Stimulated activated naive B cell treated with anti-CD40 and anti-IgM and Interleukin-4, amounts not matched to agents 10 μg/mL and 1 μg/mL and 100 μg/mL, for 72 hours (primary cell): ENCODE results near the gene PARP2.

Source experiments
- ATAC-seq, 2 donors: fragments of 150-1000 bp; cut with Tn5 transposase; replicated peaks; 2 replicates each; pipeline ENCODE4 v1.10.0; 2021; ENCODE audit warnings: moderate library complexity in 1 of 2
- DNase-seq: peaks from one replicate; pipeline ENCODE4 v3.0.0; 2021
- H3K27ac Mint-ChIP-seq: one replicate; pipeline ENCODE4 v1.8.0; 2022; ENCODE audit warnings: mild to moderate bottlenecking, mixed read lengths
- H3K27me3 Mint-ChIP-seq, 2 donors: one replicate each; pipeline ENCODE4 v1.8.0; 2022; ENCODE audit warnings: mixed read lengths in 2 of 2
- H3K36me3 Mint-ChIP-seq, 2 donors: one replicate each; pipeline ENCODE4 v1.8.0; 2022; ENCODE audit warnings: mixed read lengths in 2 of 2, mild to moderate bottlenecking in 1 of 2
- H3K4me1 Mint-ChIP-seq, 2 donors: one replicate each; pipeline ENCODE4 v1.8.0; 2022; ENCODE audit warnings: mixed read lengths in 2 of 2, mild to moderate bottlenecking in 1 of 2
- H3K4me3 Mint-ChIP-seq, 2 donors: one replicate each; pipeline ENCODE4 v1.8.0; 2022; ENCODE audit warnings: mild to moderate bottlenecking in 2 of 2, mixed read lengths in 2 of 2, moderate library complexity in 1 of 2
- H3K9me3 Mint-ChIP-seq, 2 donors: one replicate each; pipeline ENCODE4 v1.8.0; 2022; ENCODE audit warnings: mixed read lengths in 2 of 2, mild to moderate bottlenecking in 1 of 2

PARP2 gene

DNA sequence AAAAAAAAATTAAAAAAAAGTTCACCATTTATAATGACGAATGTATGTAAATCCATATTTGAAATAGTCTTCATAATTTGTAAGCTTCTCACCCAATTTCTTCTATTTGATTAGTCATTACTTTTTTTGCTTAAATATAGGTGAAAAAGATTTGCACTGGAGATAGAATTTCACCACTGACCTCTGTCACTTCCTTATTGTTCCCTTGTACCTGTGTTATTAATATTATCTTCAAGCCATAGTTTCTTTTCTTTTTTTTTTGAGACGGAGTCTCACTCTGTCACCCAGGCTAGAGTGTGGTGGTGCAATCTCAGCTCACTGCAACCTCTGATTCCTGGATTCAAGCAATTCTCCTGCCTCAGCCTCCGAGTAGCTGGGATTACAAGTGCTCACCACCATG is 54.1 kb downstream of the PARP2 start:
- H3K4me1 Mint-ChIP-seq: peaks cover 21 to 22% of the 10 kb centered on the region in 2 donors
- no peak overlapping the region for H3K27ac Mint-ChIP-seq
- no peaks in the 10 kb centered on the region for H3K9me3 Mint-ChIP-seq
- H3K27me3 Mint-ChIP-seq: no peaks in the 10 kb centered on the region
- peaks cover 43 to 55% of the 10 kb centered on the region in 2 donors for H3K36me3 Mint-ChIP-seq
- no peak for ATAC-seq
- no peak overlapping the region for H3K4me3 Mint-ChIP-seq
- no peak for DNase-seq

GRCh38 chr14:20400589-20400964 is 57.1 kb downstream of the PARP2 start:
- H3K27ac Mint-ChIP-seq: peak overlapping the region; percentile 44
- peak overlapping the region; percentile 8 to 15 for H3K4me3 Mint-ChIP-seq
- DNase-seq (no peak), ATAC-seq (no peak)
- H3K36me3 Mint-ChIP-seq: peaks cover 41 to 71% of the 10 kb centered on the region in 2 donors
- peaks cover 28 to 37% of the 10 kb centered on the region in 2 donors for H3K4me1 Mint-ChIP-seq
- no peaks in the 10 kb centered on the region for H3K27me3 Mint-ChIP-seq
- H3K9me3 Mint-ChIP-seq: no peaks in the 10 kb centered on the region

GRCh38 chr14:20400965-20401593 is 57.6 kb downstream of the PARP2 start:
- peaks cover 40 to 69% of the 10 kb centered on the region in 2 donors for H3K36me3 Mint-ChIP-seq
- no peak for DNase-seq

GRCh38 chr14:20403521-20403920 is 60.1 kb downstream of the PARP2 start:
- H3K36me3 Mint-ChIP-seq: peaks cover 51 to 82% of the 10 kb centered on the region in 2 donors
- peaks cover 38 to 57% of the 10 kb centered on the region in 2 donors for H3K4me1 Mint-ChIP-seq
- no peak for DNase-seq
- no peaks in the 10 kb centered on the region for H3K27me3 Mint-ChIP-seq
- no peak for ATAC-seq
- H3K27ac Mint-ChIP-seq: no peak overlapping the region
- no peaks in the 10 kb centered on the region for H3K9me3 Mint-ChIP-seq
- H3K4me3 Mint-ChIP-seq: no peak overlapping the region

More at GRCh38 chr14:20400965-20401593, 57.6 kb downstream of the PARP2 start:
- Mint-ChIP-seq H3K4me3 (peak overlapping the region; percentile 8 to 15), H3K9me3 (no peaks in the 10 kb centered on the region), H3K27ac (peak overlapping the region; percentile 91), H3K4me1 (peaks cover 26 to 42% of the 10 kb centered on the region in 2 donors), H3K27me3 (no peaks in the 10 kb centered on the region)
- ATAC-seq: peak; percentile 48 to 81
